HG02678 (cell line): ENCODE data around the gene SLC22A7.

Experiments used
- ATAC-seq: cut with Tn5 transposase; IDR thresholded peaks from one replicate; pipeline ENCODE4 v1.9.1; 2021; ENCODE audit warnings: mild to moderate bottlenecking, moderate library complexity; ENCODE audit not compliant: unreplicated experiment

The SLC22A7 gene

GRCh38 chr6:43265564-43265963 is 32.5 kb upstream of the SLC22A7 start:
- no peak for ATAC-seq

DNA sequence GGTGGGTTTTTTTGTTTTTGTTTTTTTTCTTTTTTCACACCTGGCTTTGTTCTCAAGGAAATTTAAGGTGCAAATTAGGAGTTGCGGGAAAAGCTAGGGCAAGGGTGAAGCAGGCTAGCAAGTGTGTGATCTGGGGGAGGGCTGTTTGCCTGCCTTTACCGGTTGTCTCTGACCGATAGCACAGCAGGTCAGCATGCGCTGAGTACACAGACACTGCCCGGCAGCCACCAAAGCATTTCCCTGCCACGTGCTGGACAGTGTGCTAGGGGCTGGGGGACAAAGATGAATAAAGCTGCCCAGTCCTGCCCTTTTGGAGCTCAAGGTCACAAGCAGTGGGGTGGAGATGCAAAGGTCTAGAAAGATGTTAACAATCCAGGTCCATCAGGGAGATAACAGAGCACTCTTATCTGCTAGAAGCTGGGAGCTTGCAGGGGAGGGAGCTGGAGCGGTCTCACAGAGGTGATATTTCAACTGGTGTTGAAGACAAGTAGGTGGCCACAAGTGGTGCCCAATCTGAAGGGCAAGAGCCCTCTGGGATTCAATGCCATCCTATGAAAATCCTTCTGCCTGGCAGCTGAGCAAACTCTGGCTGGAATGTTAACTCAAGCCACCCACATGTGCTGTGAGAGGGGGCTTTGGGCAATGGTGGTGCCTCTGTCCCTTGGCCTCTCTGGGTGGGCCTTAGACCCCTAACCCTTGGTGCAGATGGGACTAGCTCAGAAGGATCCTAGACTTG is 30.3 kb upstream of the SLC22A7 start:
- ATAC-seq, result no peak

GRCh38 chr6:43268355-43268700 is 29.7 kb upstream of the SLC22A7 start:
- ATAC-seq, result no peak

DNA sequence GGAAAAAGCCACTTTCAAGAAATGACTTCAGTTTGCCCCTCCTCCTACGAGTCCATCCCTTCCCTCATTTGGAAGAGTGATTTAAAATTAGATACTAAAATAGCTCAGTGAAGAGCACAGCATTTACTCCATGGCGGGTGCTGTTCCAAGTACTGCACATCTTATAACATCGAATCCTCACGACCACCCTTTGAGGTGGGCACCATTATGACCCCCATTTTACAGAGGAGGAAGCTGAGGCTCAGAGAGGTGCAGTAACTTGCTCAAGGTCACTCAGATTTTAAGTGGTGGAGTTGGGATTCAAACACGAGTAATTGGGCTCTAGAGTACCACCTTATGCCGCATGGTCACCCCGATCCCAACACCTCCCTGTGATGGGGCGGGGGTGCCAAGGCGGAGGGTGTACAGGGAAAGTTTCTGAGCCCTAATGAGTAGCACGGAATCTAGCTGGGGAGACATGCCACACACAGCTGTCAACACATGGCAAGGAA is 29.2 kb upstream of the SLC22A7 start:
- no peak for ATAC-seq

GRCh38 chr6:43269273-43270007 is 28.6 kb upstream of the SLC22A7 start:
- ATAC-seq, result no peak

- no peak for ATAC-seq
Measured at GRCh38 chr6:43271103-43271815, 26.8 kb upstream of the SLC22A7 start.

DNA sequence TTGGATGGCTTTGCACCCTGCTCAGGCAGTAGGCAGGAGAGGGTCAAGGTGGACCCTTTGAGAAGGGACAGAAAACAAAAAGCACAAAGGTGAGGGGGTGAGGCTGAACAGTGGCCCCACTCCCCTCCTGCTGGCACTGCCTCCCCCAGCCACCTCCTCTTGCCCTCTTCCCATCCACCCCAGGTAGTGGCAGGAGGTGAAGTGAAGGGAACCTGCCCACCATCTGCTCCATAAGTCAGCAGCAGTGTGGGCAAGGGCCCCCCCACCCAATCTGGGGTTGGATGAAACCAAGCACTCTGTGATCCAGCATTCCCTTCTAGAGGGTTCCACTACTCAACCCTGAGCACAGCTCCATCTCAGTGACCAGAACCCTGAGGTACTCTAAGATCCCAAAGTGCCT is 26.1 kb upstream of the SLC22A7 start:
- no peak for ATAC-seq

GRCh38 chr6:43273707-43274106 is 24.4 kb upstream of the SLC22A7 start:
- no peak for ATAC-seq

DNA sequence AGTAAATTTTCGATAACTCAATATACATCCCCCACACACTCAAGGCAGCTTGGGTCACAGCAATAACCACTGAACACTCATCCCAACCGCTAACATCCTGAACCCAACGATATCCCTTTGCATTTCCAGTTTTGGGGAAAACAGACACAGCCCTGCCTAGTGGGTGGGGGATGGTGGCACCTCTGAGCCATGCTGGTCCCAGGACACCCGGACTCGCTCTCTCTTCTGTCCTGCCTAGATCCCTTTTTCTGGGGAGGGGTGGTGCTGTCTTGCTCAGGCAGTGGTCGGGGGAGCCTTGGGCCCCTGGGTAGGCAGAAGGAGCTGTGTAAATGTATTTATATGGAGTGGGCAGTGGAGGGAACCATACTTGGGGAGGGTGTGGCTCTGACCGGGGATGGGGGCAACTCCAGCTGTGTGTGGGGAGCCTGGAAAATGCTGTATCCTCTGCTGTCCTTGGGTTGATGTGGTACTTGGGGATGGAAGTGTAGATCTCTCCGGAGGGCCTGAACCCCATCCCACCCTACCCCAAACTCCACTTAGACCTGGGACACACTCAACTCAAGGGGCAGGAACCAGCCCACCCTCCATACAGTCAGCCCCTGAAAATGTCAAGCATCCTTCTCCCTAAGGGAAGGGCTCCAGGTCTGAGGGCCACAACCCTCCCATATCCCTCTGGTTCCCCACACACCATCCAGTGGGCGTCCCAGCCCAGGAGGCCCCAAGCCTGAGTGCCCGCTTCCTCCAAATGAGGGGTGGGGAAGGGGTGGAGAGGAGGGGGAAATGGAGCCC is 23.7 kb upstream of the SLC22A7 start:
- no peak for ATAC-seq

- no peak for ATAC-seq
Measured at GRCh38 chr6:43274916-43275597, 23.0 kb upstream of the SLC22A7 start.

DNA sequence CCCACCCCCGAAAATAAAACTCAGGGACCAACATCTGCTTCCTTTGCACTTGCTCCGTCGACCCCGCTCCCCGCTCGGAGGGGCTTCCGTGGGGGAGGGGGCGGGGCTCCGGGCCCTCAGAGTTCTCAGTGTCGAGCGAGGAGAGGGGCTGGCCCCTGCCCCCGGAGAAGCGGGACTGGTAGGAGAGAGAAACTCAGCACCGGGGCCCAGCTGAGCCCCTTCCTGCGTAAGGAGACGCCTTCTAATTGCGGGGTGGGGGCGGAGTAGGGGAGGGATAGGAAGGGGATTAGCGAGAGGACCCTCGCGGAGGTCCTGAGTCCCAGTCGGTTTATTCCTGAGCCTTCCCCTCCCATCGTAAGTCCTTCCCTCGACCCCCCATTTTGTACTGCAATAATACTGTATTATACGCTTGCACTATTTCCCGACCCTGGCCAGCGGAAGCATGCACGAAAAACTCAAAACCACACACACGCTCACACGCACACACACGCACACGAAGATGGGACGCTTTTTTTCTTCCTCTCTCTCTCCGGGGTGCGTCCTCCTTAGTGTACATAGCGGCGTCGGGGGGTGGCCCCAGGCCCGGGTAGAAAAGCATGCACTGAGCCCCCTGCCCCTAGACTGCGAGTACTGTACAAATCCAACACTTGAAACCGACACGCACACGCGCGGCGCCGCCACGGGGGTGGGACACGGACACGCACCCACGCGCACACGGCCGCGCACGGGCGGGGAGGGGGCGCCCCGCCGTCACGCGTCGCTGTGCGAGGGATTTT is 22.1 kb upstream of the SLC22A7 start:
- ATAC-seq, result no peak

DNA sequence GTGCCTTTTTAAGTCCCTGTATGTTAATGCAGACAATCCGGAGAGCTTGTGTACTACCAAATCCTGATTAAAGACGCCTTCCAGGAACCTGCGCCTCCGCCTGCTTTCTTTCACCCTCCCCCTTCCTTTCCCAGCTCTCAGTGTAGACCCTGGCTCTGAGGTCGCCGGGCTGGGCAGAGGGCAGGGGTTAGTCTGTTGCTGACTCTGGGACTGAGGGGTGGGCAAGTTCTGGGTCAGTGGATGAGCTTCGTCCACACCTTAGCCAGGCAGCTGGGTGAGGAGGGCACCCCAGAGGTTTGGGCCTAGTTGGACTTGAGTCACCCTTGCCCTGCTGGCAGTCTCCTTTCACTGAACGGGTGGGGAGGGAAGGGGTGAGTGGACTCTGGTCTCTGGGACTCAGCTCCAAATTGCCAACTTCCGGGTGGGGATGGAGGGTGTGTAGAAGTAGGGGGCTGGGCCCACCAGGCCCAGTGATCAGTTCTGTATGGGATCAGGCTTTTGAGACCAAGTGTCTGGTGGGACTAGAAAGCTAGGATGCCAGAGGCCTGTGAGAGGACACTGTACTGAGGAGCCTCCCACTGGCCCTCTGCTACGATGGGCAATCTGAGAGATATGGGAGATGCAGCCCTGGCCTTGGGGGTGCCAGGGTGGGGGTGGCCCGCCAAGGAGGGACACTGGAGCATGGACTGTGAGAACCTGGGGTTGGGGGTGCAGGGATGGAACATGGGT is 21.3 kb upstream of the SLC22A7 start:
- no peak for ATAC-seq

DNA sequence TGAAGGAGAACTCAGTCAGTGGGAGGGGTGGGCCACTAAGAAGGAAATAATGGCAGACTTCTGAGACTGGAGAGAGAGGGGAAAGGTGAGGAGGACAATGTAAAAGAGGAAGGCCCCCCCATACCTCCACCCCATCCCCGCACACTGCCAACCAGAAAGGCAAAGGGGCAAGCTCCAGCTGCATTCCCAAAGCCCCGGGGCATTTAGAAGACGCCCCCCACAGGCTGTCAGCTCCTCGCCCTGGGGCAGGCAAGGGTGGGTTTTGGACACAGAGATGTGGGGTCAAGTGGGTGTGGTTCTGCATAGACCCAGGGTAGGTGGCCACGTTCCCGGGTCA is 20.8 kb upstream of the SLC22A7 start:
- no peak for ATAC-seq

GRCh38 chr6:43277643-43278523 is 20.2 kb upstream of the SLC22A7 start:
- no peak for ATAC-seq

DNA sequence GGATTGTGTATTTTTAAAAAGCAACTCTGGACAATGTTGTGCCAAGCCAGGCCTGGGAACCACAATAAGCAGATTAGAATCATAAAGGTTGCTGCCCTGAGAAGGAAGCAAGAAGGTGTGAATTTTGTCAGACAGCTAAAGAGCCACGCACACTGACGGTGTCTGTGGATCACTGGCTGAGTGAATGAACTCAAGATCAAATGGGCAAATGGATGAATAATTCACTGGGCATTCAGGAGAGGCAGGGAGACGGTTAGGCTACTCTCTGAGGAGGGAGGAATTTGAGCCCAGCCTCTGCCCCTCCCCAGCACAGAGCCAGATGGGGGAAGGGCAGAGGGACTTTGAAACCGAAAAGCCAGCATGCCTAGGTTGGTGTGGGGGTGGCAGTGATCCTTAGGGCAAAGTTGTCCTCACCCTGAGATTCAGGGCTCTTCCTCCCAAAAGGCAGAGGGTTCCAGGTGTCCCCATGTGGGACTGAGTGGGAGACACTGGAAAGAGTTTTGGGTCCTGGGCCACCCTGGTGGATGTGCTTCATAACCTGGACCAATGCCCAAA is 19.5 kb upstream of the SLC22A7 start:
- ATAC-seq, result no peak

DNA sequence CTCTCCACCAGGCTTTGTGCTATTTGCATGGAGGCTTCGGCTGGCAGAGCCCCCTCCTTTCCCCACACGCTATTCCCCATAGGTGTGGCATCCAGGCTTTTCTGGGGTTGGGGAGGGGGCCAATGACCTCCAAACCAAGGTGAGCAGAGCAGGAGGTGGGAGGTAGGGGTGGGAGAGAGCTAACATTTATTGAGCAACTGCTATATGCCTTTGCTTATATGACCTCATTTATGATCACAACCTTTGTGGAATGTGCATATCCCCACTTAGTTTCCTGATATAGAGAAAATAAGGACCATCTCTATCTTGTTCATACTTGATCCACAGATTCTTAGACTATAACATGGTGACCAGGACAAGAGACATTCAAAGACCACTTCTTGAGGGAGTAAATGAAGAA is 17.8 kb upstream of the SLC22A7 start:
- no peak for ATAC-seq

DNA sequence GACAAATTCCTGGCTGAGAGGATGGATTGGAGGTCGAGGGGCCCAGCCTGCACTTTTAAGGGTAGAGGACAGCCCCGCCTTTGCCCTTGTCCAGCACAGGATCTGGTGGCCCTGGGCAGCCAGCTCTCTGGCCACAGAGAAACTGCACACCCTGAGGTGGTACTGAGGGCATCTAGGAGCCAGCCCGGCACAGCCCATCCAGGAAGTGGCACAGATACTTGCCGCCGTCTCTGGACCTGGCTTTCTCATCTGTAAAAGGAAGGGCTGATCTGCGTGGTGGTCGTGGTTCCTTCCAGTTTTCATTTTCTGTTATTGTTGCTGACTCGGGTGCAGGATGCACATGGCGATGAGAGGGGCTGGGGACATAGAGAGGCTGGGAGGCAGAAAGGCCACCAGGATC is 16.0 kb upstream of the SLC22A7 start:
- no peak for ATAC-seq
